ENCODE data around the gene PITX1. TPM values are rescaled to one million over a fixed set of nuclear protein-coding genes. Genes with fewer than 3 reads are reported as not detected.

Gene PITX1
- total RNA-seq, 1 donor from 2014 or later = not detected

DNA sequence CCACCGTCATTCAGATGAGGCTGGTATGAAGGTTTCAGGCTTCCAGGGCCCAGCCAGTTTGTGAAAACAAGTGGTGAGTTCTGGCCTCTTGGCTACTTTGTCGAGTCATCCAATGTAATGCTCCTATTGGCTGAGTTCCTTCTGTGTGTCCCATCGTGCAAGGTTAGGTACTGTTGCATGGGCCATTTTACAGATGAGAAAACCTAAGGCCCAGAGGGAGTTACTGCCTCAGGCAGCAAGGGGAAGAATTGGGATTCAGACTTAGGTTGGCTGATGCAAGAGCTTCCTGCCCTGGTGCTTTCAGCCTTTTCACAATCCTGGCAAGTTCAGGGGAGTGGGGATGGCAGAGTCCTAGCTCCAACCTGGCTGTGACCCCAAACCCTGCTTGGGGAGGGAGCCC lies 17.4 kb upstream of the PITX1 start:
- H3K4me3 ChIP-seq = no peak overlapping the region
- ATAC-seq (no peak), DNase-seq (no peak)
- intact Hi-C loops (cut with DNase I) = no loop called here
- TF ChIP-seq, protein P1, sequence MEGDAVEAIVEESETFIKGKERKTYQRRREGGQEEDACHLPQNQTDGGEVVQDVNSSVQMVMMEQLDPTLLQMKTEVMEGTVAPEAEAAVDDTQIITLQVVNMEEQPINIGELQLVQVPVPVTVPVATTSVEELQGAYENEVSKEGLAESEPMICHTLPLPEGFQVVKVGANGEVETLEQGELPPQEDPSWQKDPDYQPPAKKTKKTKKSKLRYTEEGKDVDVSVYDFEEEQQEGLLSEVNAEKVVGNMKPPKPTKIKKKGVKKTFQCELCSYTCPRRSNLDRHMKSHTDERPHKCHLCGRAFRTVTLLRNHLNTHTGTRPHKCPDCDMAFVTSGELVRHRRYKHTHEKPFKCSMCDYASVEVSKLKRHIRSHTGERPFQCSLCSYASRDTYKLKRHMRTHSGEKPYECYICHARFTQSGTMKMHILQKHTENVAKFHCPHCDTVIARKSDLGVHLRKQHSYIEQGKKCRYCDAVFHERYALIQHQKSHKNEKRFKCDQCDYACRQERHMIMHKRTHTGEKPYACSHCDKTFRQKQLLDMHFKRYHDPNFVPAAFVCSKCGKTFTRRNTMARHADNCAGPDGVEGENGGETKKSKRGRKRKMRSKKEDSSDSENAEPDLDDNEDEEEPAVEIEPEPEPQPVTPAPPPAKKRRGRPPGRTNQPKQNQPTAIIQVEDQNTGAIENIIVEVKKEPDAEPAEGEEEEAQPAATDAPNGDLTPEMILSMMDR (IDR thresholded peaks at IDR 0.05) = no peak
- no peaks in the 10 kb centered on the region for H3K9me3 ChIP-seq
- no peaks in the 10 kb centered on the region for H3K36me3 ChIP-seq
- peaks cover 63% of the 10 kb centered on the region for H3K27me3 ChIP-seq
- no peak overlapping the region for H3K27ac ChIP-seq
- H3K4me1 ChIP-seq = no peaks in the 10 kb centered on the region

DNA sequence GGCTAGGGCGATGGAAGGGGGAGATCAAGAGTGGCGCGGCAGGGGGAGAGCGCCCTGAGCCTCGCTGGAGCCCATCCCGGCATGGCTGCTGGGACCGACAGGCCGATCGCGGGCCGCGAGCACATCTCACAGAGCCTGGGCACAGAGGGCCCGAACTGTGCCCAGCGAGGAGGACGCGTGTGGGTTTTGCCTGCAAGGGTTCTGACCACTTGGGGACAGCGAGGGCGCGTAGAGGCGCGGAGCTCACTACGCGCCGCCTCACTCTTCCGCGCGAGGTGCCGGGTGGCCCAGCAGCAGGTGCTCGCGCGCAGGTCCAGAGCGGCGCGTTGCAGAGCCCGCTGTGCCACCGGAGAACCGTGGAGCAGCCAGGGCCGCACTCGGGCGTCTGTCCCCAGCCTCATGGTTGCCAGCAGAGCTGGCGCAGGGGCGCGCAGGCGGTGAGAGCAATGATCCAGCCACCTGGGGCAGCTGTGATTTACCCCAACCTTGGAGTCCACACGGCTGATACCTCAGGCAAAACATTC lies 16.3 kb upstream of the PITX1 start:
- Histone ChIP-seq H3K4me1 (no peaks in the 10 kb centered on the region), H3K27ac (no peak overlapping the region), H3K27me3 (peaks cover 72% of the 10 kb centered on the region), H3K4me3 (no peak overlapping the region), H3K36me3 (no peaks in the 10 kb centered on the region), H3K9me3 (no peaks in the 10 kb centered on the region)
- intact Hi-C loops (cut with DNase I) = no loop called here
- DNase-seq (no peak), ATAC-seq (no peak)
- TF ChIP-seq, protein P1 (IDR thresholded peaks at IDR 0.05) = no peak

DNA sequence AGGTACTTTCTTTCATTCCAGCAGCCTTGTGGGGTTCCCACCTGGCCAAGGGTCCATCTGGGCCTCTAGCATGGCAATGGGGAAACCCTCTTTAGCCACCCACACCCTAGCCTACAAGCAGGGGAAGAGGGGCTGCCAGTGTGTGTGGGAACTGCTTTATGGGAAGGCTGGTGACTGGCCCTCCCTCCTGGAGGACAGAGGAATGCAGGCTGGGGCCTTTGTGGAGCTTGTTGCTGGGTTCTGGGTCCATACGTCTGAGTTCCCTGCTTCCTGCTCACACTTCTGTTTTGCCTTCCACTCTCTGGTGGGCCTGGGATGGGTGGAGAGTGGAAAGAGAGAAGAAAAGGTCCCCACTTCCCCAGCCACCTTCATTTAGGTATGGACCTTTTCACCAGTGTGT lies 14.9 kb upstream of the PITX1 start:
- Histone ChIP-seq H3K27me3 (peaks cover 75% of the 10 kb centered on the region), H3K27ac (no peak overlapping the region), H3K4me3 (no peak overlapping the region), H3K4me1 (no peaks in the 10 kb centered on the region), H3K36me3 (no peaks in the 10 kb centered on the region), H3K9me3 (no peaks in the 10 kb centered on the region)
- intact Hi-C loops (cut with DNase I) = no loop called here
- DNase-seq (no peak), ATAC-seq (no peak)
- TF ChIP-seq, protein P1 (IDR thresholded peaks at IDR 0.05) = no peak

DNA sequence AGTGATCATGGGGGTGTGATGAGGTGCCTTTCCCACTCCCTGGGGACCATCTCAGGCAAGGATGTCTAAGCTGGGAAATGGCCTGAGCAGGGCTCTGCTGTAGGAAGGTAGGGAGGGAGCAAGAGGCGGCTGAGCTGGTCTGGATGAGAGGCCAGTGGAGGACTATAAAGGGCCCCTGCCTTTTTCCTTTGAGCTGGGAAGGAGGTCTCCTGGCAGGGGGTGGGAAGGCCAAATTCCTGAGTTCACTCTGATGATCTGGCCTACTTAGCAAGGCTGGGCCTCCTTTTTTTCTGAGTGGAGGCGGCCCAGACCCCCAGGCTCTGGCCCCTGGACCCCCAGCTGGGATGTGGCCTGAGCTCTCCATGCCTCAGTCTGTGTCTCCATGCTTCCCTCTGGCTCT lies 14.3 kb upstream of the PITX1 start:
- Histone ChIP-seq H3K27ac (no peak overlapping the region), H3K4me1 (no peaks in the 10 kb centered on the region), H3K27me3 (peaks cover 77% of the 10 kb centered on the region), H3K9me3 (no peaks in the 10 kb centered on the region), H3K4me3 (no peak overlapping the region), H3K36me3 (no peaks in the 10 kb centered on the region)
- intact Hi-C loops (cut with DNase I) = no loop called here
- DNase-seq (no peak), ATAC-seq (no peak)
- TF ChIP-seq, protein P1 (IDR thresholded peaks at IDR 0.05) = no peak

DNA sequence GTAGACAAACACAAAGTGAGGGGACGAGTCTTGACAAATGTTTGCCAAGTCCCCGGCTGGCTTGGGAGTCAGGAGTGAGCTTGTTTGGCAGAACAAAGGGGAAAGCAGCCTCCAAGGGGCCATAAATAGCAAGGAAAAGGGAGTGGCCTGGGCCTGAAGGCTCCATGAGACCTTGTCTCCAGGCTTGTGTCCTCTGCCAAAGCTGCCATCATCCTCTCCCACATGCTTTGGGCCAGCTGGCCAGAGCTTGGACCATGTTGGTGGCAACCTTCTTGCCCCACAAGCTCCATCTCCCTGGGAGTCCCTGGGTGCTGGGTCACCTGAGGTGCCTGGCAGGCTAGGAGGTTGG lies 13.3 kb upstream of the PITX1 start:
- Histone ChIP-seq H3K27me3 (peaks cover 77% of the 10 kb centered on the region), H3K27ac (no peak overlapping the region), H3K9me3 (no peaks in the 10 kb centered on the region), H3K36me3 (no peaks in the 10 kb centered on the region), H3K4me1 (no peaks in the 10 kb centered on the region), H3K4me3 (no peak overlapping the region)
- DNase-seq = no peak
- intact Hi-C loops (cut with DNase I) = no loop called here
- TF ChIP-seq, protein P1 (IDR thresholded peaks at IDR 0.05) = no peak
- ATAC-seq = no peak

All from upper lobe of right lung (tissue), 1 donor.